ENCODE results near the gene HOXB4. TPM values are rescaled to one million over a fixed set of nuclear protein-coding genes. Genes with fewer than 3 reads are reported as not detected.

HOXB4 gene
- total RNA-seq, 1 experiment from 2014 or later: 0.04 TPM

DNA sequence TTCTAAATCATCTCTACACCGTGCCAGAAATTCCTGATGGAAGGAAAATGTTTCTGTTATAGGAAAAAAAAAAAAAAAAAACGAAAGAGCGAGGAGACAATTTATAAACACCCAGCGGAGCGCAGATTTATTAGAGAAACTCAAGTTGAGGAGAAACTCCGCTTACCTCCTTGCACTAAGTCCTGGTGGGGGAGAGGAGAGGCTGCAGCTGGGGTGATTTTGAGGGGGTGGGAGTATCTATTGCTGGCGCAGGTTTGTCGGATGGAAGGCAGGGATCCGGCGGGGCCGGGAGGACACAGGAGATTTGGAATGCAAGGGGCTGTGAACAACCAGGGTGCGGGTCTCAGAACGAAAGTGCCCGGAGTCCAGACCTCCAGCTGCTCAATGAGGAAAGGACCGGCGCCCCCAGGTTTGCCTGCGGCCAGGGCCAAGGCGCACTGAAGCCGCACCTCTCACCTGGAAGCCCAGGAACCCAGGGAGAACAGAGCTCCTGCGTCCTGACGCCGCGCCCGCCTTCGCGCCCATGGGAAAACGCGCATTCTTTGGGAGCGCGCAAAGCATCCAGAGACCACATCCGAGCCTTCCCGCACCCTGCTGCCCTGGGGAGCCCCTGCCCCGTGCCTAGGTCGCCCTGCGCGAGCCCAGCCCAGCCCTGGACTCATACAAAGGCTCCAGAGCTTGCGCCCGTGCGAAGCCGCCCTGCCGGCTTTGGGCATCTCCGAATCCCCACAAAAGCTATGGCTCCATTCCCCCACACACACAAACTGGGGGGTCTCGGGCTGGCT is 39.5 kb upstream of the HOXB4 start:
- POLR2A ChIA-PET: interaction anchor here (0.6 kb wide), 1 partner anchor 72 kb away, joined by 3 read pairs; no protein-coding TSS in a partner anchor
- no peak for TF ChIP-seq PRRX2 (CRISPR knock-in tag; IDR thresholded peaks at IDR 0.05)
- TF ChIP-seq ESRRA (CRISPR knock-in tag; IDR thresholded peaks at IDR 0.05; ENCODE audit: borderline replicate concordance): no peak
- no peak for TF ChIP-seq GTF2I (CRISPR knock-in tag; conservative IDR thresholded peaks at IDR 0.05)
- TF ChIP-seq, protein P1, sequence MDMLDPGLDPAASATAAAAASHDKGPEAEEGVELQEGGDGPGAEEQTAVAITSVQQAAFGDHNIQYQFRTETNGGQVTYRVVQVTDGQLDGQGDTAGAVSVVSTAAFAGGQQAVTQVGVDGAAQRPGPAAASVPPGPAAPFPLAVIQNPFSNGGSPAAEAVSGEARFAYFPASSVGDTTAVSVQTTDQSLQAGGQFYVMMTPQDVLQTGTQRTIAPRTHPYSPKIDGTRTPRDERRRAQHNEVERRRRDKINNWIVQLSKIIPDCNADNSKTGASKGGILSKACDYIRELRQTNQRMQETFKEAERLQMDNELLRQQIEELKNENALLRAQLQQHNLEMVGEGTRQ (CRISPR knock-in tag; IDR thresholded peaks at IDR 0.05): no peak
- no peak for TF ChIP-seq FOXJ3 (CRISPR knock-in tag; IDR thresholded peaks at IDR 0.05; ENCODE audit: borderline replicate concordance)
- TF ChIP-seq, protein P2, sequence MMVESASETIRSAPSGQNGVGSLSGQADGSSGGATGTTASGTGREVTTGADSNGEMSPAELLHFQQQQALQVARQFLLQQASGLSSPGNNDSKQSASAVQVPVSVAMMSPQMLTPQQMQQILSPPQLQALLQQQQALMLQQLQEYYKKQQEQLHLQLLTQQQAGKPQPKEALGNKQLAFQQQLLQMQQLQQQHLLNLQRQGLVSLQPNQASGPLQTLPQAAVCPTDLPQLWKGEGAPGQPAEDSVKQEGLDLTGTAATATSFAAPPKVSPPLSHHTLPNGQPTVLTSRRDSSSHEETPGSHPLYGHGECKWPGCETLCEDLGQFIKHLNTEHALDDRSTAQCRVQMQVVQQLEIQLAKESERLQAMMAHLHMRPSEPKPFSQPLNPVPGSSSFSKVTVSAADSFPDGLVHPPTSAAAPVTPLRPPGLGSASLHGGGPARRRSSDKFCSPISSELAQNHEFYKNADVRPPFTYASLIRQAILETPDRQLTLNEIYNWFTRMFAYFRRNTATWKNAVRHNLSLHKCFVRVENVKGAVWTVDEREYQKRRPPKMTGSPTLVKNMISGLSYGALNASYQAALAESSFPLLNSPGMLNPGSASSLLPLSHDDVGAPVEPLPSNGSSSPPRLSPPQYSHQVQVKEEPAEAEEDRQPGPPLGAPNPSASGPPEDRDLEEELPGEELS (CRISPR knock-in tag; IDR thresholded peaks at IDR 0.05): no peak
- TF ChIP-seq NFYB (CRISPR knock-in tag; conservative IDR thresholded peaks at IDR 0.05; ENCODE audit: low read depth): no peak
- TF ChIP-seq FOXP1 (CRISPR knock-in tag; IDR thresholded peaks at IDR 0.05; ENCODE audit: borderline replicate concordance): no peak
- TF ChIP-seq ZNF671 (CRISPR knock-in tag; IDR thresholded peaks at IDR 0.05): no peak
- TF ChIP-seq, protein P3, sequence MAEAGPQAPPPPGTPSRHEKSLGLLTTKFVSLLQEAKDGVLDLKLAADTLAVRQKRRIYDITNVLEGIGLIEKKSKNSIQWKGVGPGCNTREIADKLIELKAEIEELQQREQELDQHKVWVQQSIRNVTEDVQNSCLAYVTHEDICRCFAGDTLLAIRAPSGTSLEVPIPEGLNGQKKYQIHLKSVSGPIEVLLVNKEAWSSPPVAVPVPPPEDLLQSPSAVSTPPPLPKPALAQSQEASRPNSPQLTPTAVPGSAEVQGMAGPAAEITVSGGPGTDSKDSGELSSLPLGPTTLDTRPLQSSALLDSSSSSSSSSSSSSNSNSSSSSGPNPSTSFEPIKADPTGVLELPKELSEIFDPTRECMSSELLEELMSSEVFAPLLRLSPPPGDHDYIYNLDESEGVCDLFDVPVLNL (CRISPR knock-in tag; IDR thresholded peaks at IDR 0.05; ENCODE audit: borderline replicate concordance, low read depth): no peak
- no peak for TF ChIP-seq ZNF121 (CRISPR knock-in tag; IDR thresholded peaks at IDR 0.05)
- H3K4me3 Mint-ChIP-seq: no peak overlapping the region
- peaks cover 29% of the 10 kb centered on the region for H3K4me1 Mint-ChIP-seq
- DNase-seq (ENCODE audit: low spot score) (no peak), ATAC-seq (no peak)
- CTCF ChIA-PET: interaction anchor here (0.7 to 2.8 kb wide), 19 partner anchors 11 to 474 kb away, joined by 3 to 13 read pairs (median 5); partner anchors contain the start of genes HOXB5 and PRAC2
- H3K27me3 Mint-ChIP-seq (ENCODE audit: low read depth): peaks cover 100% of the 10 kb centered on the region; the same call in 1 of the 2 replicates
- H3K36me3 Mint-ChIP-seq: no peaks in the 10 kb centered on the region
- H3K9me3 Mint-ChIP-seq: no peaks in the 10 kb centered on the region
- no peak overlapping the region for H3K27ac Mint-ChIP-seq

DNA sequence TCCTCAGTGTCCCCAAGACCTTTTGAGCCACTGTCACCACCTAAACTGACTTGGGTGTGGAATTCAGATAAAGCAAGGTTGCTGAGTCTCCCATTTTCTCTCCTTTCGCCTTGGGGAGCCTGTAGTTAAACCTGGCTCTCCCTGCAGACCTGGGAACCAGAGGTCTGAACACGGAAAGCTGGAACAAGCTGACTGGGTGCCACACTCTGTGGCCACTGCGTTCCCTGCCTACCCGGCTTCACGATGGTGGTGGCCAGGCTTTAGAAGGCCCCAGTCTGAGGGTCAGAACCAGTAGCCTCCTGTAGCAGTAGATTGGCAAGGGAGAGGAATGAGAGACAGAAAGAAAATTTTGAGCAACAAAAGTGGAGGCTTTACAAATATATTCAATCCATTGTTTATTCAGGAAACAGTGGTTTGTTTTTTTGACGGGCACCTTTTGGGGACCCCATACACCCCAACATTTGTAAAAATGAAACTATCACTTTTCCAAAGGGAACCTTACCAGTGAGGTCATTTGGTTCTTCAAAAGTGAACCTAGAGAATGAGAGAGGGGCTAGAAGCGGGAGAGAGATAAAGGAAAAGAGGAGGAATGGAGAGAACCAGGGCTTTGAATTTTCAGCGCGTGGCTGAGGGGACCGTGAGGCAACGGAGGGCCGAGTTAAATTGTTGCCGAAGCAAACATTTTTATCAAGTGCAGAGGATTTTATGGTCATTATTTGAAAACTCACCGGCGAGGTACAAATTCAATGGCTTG is 38.7 kb upstream of the HOXB4 start:
- H3K27ac Mint-ChIP-seq: no peak overlapping the region
- H3K27me3 Mint-ChIP-seq (ENCODE audit: low read depth): peaks cover 100% of the 10 kb centered on the region; the same call in 1 of the 2 replicates
- CTCF ChIA-PET: interaction anchor here (0.7 to 2.8 kb wide), 14 partner anchors 11 to 435 kb away, joined by 3 to 13 read pairs (median 6); partner anchors contain the start of genes HOXB5 and PRAC2
- H3K4me3 Mint-ChIP-seq: no peak overlapping the region
- peaks cover 33% of the 10 kb centered on the region for H3K4me1 Mint-ChIP-seq
- ATAC-seq (no peak), DNase-seq (ENCODE audit: low spot score) (no peak)
- POLR2A ChIA-PET: no interaction called here
- H3K36me3 Mint-ChIP-seq: no peaks in the 10 kb centered on the region
- no peaks in the 10 kb centered on the region for H3K9me3 Mint-ChIP-seq
- TF ChIP-seq, protein P4, sequence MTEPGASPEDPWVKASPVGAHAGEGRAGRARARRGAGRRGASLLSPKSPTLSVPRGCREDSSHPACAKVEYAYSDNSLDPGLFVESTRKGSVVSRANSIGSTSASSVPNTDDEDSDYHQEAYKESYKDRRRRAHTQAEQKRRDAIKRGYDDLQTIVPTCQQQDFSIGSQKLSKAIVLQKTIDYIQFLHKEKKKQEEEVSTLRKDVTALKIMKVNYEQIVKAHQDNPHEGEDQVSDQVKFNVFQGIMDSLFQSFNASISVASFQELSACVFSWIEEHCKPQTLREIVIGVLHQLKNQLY (CRISPR knock-in tag; IDR thresholded peaks at IDR 0.05): no peak
- TF ChIP-seq NR3C1 (CRISPR knock-in tag; conservative IDR thresholded peaks at IDR 0.05; ENCODE audit: low read depth) (no peak), HMGA2 (CRISPR knock-in tag; IDR thresholded peaks at IDR 0.05) (no peak), IRF2 (CRISPR knock-in tag; IDR thresholded peaks at IDR 0.05; ENCODE audit: borderline replicate concordance, low read depth) (no peak), ZNF263 (CRISPR knock-in tag; IDR thresholded peaks at IDR 0.05; ENCODE audit: low read depth) (no peak), CREB1 (CRISPR knock-in tag; IDR thresholded peaks at IDR 0.05) (no peak), ZBTB21 (CRISPR knock-in tag; IDR thresholded peaks at IDR 0.05; ENCODE audit: borderline replicate concordance) (no peak)
- TF ChIP-seq, protein P5, sequence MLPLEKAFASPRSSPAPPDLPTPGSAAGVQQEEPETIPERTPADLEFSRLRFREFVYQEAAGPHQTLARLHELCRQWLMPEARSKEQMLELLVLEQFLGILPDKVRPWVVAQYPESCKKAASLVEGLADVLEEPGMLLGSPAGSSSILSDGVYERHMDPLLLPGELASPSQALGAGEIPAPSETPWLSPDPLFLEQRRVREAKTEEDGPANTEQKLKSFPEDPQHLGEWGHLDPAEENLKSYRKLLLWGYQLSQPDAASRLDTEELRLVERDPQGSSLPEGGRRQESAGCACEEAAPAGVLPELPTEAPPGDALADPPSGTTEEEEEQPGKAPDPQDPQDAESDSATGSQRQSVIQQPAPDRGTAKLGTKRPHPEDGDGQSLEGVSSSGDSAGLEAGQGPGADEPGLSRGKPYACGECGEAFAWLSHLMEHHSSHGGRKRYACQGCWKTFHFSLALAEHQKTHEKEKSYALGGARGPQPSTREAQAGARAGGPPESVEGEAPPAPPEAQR (CRISPR knock-in tag; IDR thresholded peaks at IDR 0.05): no peak
- TF ChIP-seq, protein P6, sequence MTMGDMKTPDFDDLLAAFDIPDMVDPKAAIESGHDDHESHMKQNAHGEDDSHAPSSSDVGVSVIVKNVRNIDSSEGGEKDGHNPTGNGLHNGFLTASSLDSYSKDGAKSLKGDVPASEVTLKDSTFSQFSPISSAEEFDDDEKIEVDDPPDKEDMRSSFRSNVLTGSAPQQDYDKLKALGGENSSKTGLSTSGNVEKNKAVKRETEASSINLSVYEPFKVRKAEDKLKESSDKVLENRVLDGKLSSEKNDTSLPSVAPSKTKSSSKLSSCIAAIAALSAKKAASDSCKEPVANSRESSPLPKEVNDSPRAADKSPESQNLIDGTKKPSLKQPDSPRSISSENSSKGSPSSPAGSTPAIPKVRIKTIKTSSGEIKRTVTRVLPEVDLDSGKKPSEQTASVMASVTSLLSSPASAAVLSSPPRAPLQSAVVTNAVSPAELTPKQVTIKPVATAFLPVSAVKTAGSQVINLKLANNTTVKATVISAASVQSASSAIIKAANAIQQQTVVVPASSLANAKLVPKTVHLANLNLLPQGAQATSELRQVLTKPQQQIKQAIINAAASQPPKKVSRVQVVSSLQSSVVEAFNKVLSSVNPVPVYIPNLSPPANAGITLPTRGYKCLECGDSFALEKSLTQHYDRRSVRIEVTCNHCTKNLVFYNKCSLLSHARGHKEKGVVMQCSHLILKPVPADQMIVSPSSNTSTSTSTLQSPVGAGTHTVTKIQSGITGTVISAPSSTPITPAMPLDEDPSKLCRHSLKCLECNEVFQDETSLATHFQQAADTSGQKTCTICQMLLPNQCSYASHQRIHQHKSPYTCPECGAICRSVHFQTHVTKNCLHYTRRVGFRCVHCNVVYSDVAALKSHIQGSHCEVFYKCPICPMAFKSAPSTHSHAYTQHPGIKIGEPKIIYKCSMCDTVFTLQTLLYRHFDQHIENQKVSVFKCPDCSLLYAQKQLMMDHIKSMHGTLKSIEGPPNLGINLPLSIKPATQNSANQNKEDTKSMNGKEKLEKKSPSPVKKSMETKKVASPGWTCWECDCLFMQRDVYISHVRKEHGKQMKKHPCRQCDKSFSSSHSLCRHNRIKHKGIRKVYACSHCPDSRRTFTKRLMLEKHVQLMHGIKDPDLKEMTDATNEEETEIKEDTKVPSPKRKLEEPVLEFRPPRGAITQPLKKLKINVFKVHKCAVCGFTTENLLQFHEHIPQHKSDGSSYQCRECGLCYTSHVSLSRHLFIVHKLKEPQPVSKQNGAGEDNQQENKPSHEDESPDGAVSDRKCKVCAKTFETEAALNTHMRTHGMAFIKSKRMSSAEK (CRISPR knock-in tag; IDR thresholded peaks at IDR 0.05; ENCODE audit: borderline replicate concordance): no peak
